ENCODE data around the gene DIAPH3.

The DIAPH3 gene

DNA sequence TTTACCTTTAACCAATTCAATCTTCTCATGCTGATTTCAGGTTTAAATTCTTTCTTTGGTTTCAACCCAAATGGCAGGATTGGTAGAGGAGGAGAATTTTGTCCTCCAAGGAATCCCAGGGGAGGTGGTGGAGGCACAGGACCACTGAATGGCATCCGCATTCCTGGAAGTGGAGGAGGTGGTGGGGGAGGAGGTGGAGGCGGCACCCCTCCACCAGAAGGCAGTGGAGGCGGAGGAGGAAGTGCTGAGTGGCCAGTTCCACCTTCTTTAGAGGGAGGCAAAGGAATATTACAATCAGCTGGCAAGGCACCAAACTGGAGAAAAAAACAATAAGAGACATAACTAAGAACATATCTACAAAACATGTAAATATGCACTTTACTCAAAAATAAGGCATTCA is 192.9 kb downstream of the DIAPH3 start:
- no peak for DNase-seq (ENCODE audit: low read depth in 1 of 2, low spot score in 1 of 2)

DNA sequence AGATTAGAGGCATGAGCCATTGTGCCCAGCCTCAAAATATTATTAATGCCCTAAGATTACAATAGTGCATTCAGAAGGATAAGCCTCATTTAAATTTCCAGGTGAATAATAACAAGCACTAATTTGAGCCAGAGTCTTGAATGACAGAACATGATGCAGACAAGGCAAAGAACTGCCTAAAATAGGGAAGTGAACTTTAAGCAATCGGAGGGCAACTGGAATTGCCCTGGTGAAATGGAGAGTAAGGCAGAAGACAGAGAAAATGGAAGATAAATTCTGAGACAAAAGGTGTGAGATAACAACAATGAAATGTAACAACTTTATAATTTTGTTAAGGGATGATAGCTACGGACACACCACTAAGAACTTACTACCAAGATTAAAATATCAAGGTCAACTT is 199.9 kb downstream of the DIAPH3 start:
- no peak for DNase-seq (ENCODE audit: low read depth in 1 of 2, low spot score in 1 of 2)

DNA sequence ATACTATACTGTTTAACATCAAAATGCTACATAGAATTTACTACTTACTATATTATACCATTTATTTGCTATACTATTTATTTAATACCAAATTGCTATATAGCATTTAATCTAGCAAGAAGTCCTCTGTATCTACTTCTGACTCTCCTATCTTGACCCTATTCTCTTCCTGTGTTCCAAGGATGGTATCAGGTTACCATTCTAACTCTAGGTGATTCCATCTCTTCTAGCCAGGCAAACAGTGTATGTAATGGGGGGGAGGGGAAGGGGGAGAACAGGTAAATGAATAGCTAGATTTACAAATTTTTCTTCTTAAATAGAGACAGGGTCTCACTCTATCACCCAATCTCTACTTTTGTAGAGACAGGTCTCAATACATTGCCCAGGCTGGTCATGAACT is 200.3 kb downstream of the DIAPH3 start:
- DNase-seq (ENCODE audit: low read depth in 1 of 2, low spot score in 1 of 2): no peak

DNA sequence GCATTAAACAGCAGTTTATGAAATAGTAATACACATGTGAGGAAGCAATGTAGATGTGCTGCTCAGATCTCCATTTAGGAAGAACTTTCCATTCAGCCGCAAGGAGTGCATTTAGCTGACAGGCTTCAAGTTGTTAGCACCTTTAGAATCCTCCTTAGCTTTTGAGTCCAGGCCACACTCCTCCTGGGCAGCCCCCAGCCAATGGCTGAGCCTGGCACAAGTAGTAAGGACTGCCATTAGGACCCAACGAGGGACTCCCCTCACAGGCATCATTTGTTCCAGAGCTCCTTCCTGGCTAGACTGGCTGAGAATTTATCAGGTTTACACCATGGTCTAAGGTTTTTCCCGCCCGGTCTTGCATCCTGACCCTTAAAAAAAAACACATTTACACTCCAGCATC is 201.4 kb downstream of the DIAPH3 start:
- no peak for DNase-seq (ENCODE audit: low read depth in 1 of 2, low spot score in 1 of 2)

DNA sequence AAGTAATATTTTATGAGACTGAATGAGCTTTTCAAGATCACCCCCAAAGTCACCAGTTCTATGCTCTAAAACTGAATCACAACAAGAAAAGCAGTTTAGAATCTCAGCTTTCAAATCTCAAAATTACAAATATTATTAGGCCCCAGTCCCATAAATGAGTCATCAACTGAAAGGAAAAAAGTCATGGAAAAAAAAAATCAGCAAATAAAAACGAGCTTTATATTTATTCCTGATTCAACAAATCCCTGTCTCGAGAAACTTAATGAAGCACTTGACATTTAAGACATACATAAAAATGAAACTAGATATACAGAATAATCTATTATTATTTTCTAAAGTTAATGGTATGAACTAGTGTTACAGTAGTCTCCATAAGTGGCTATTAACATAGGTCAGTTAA is 203.0 kb downstream of the DIAPH3 start:
- DNase-seq (ENCODE audit: low read depth in 1 of 2, low spot score in 1 of 2): no peak

DNA sequence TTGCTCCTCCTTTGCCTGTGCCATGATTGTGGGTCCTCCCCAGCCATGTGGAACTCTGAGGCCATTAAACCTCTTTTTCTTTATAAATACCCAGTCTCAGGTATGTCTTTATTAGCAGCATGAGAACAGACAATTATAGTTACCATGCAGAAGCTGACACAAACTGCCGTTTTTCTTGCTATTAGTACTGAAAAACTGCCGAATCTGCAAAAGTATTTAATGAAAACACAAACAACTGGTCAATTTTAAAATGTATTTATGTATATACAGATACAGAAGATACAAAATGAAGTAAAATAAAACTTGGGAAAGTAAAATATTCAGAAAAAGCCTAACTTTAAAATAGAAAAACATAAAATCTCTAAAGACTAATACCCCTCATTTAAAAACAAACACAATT is 206.3 kb downstream of the DIAPH3 start:
- DNase-seq (ENCODE audit: low read depth in 1 of 2, low spot score in 1 of 2): no peak

DNA sequence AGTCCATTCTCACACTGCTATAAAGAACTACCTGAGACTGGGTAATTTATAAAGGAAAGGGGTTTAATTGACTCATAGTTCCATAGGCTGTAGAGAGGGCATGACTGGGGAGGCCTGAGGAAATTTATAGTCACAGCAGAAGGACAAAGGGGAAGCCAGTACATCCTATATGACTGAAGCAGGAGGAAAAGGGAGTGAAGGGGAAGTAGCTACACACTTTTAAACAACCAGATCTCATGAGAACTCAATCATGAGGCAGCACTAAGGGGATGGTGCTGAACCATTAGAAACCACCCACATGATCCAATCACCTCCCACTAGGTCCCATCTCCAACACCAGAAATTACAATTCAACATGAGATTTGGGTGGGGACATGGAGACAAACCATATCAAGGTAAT is 209.1 kb downstream of the DIAPH3 start:
- DNase-seq (ENCODE audit: low read depth in 1 of 2, low spot score in 1 of 2): no peak

DNA sequence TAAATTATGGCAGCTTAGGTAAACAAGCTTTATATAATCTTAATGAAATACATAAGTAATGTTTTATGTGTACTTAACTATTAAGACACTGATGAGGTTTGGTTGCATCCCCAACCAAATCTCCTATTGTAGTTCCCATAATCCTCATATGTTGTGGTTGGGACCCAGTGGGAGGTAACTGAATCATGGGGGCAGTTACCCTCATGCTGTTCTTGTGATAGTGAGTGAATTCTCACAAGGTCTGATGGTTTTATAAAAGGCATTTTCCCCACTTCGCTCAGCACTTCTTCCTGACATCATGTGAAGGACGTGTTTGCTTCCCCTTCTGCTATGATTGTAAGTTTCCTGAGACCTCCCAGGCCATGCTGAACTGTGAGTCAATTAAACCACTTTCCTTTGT is 212.7 kb downstream of the DIAPH3 start:
- DNase-seq (ENCODE audit: low read depth in 1 of 2, low spot score in 1 of 2): no peak

DNA sequence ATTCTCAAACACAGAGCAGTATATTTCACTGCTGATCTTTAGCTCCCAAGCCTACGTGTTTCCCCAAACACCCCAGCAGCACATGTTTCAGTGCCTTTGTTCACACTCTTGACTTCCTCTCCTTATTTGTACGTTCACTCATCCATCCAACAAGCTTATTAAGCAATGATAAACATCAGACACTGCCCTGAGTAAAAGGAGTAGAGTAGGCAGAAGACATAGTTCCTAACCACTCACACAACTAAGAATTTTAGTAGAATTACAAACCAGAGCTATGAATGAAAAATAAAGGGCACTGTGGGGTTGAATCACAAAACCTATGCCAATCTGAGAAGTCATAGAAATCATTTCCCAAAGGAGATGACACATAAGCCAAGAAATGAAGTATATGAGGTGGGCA is 213.5 kb downstream of the DIAPH3 start:
- DNase-seq (ENCODE audit: low read depth in 1 of 2, low spot score in 1 of 2): no peak

DNA sequence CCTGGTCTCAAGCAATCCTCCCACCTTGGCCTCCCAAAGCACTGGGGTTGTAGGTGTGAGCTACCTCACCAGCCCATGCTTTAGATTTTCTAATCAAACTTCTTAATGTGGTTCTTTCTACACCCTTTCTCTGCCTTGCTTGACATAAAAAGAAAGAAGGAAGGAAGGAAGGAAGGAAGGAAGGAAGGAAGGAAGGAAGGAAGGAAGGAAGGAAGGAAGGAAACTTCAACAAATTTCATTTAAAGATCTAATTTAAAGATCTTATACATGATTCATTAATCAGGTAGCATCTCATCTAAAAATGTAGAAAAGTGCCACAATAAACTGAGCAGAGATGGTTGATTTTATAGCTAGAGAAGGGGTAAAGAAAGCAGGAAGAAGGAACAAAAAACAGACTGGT is 215.0 kb downstream of the DIAPH3 start:
- DNase-seq (ENCODE audit: low read depth in 1 of 2, low spot score in 1 of 2): no peak

DNA sequence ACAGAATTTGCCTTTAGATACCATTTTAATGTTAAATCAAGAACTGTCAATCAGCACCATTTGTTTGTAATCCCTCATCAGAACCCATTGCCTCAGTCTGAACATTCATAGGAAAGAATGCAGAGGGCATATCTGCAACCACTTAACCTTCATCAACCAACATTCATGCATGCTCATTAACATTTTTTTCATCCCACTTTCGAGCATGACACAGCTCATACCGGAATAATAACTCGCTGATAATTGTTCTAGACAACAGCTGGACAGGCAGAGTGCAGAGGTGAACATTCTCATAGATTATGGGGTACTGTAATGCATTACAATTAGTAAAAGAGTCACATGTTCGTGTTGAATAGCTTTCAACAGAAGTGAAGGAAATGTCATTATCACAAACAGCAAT is 216.8 kb downstream of the DIAPH3 start:
- no peak for DNase-seq (ENCODE audit: low read depth in 1 of 2, low spot score in 1 of 2)

DNA sequence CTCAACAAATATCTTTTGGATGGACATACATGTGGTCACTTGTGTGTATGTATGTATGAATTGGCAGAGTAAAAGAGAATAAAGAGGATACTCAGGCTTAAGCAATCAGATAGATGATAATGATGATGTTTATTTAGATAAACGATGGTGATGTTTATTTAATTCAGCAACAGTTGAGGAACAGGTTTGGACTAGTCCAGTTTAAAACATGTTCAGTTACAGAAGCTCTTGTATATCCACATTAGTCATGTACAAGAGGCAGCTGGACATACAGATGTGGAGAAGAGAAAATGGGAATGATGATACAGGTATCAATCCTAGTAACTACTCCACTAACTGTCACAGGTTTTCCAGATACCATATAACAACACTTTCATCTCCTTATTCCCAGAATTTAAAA is 232.1 kb downstream of the DIAPH3 start:
- DNase-seq (ENCODE audit: low read depth in 1 of 2, low spot score in 1 of 2): no peak

DNA sequence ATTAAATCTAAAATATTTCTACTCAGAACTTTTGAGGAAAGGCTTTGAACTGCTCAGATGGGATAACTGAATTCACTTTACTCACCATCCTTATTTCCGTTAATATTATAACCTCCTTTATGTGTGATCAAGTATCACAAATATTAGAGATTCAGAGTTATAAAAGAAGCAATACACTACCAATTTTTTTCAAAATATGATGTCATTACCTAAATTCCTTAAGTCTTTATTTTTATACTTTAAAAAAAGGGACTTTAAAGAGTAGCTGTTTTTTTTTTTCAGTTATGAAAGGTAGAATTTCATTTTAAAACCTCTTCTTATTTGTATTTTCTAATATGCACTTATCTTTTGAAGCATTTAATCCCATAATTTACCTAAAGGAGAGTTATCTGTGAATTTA is 239.5 kb downstream of the DIAPH3 start:
- no peak for DNase-seq (ENCODE audit: low read depth in 1 of 2, low spot score in 1 of 2)

DNA sequence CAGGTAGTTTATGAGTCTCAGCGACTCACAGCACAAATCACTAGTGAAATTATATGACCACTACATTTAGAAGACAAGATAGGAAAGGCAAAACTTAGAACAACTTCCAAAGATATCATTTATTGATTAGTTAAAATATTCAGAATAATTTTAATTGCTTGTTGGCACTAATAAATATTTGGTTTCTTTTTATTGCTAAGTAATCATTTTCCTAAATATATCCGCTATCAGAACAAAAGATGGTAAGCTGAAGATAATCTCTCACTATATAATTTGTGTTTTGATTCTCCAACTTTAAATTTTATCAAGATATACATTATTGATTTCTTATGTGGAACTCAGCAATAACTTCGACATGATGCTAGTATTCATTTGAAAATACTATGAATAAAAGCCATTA is 248.5 kb downstream of the DIAPH3 start:
- DNase-seq (ENCODE audit: low read depth in 1 of 2, low spot score in 1 of 2): no peak

DNA sequence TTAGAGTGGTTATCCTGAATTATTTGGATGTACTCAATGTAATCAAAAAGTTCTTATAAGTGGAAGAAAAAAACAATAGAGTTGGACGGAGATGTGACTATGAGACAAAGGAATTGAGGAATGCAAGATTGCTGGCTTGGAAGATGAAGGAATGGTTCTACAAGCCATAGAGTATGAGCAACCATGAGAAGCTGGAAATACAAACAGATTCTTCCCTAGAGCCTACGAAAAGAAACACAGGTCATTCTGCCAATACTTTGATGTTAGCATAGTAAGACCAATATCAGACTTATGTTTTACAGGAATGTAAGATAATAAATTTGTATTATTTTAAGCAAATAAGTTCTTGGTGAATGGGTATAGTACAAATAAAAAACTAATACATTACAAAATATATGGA is 249.2 kb downstream of the DIAPH3 start:
- DNase-seq (ENCODE audit: low read depth in 1 of 2, low spot score in 1 of 2): no peak

DNA sequence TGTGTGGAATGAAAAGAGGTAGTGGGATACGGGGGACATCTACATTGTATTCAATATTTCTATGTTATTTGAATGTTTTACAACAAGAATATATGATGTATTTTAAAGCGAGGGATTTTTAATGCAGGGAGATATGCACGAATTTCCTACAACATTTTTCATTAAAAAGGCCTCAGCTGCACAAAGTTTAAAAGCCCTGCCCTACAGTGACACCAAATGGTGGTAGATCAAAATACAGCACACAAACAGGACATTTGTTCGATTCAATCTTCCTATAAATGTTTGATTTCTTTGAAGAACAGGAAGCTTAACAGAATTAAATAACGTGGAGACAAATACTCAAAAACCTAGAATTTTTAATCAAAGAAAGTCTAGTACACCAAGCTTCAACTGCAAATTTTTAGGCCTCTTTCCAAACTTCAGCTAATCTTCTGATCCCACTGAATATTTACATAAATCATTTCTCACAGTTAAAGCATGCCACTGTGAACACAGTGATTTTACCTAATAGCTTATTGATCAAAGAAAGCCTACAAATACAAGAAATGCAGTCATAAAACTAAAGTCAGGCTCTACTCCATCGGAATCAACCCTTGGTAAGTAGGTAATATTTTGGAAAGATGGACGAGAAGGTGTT is 257.2 kb downstream of the DIAPH3 start:
- DNase-seq (ENCODE audit: low read depth in 1 of 2, low spot score in 1 of 2): no peak

DNA sequence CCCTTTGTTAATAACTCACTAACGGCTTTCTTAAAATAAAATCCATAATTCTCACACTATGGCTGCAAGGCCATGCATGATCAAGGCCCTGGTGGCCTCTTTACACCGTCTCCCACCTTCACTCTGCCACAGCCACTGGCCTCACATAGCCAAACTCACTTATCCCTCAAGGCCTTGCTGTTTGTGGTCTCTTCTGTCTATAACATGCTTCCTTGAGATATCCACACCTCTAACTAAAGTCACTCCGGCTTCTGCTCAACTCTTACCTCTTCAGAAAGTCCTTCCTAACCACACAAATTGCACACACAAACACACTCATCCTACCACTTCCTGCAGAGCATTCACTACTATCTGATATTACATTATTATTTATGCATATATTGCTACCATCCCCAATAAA is 262.5 kb downstream of the DIAPH3 start:
- no peak for DNase-seq (ENCODE audit: low read depth in 1 of 2, low spot score in 1 of 2)

DNA sequence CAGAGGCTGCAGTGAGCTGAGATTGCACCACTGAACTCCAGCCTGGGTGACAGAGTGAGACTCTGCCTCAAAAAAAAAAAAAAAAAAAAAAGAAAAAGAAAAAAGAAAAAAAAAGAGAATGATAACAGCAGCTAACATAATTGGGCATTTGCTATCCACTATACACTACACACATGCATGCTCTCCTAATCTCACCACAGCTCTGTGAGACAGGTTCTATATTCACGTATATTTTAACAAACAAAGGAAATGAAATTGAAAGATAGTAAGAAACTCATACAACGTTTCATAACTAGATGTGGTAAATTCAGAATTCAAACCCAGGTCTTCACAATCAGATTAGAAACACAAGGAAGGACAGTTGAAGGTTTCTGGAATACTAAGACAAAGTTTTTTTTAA is 265.7 kb downstream of the DIAPH3 start:
- DNase-seq (ENCODE audit: low read depth in 1 of 2, low spot score in 1 of 2): no peak

DNA sequence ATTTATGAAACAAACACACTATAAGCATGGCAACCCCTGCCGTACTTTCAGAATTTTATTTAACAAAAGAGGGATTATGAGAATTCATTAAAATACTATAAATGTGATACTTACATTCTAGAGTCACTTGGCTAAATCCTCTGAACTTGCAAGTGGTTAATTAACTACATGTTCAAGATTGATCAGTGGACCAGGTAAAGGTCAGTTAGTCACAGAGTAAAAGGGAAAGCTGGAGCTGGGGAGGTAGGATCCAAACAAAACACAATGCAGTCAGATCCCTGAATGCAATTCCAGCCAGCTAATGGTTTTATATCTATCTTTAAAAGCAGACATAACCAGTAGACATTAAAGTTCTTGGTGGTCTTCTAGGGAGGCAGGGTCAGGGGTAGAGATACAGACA is 270.5 kb downstream of the DIAPH3 start:
- DNase-seq (ENCODE audit: low read depth in 1 of 2, low spot score in 1 of 2): no peak

DNA sequence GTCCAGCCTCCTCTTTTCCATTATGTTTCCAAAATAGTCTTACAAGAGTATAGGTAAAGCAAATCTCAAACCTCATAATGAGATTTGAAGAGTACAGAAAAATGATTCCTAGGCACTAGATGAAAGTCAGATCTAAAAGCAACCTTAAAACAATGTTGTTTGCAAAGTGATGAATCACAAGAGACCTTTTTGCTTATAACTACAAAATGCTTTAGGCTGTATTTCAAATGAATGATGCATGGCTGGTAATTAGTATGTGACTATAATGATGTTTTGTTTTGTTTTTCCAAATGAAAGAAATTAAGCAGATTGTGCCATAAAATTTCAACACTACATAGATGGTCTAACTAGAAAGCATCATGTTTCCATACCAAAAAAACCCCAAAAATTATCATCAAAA is 272.7 kb downstream of the DIAPH3 start:
- no peak for DNase-seq (ENCODE audit: low read depth in 1 of 2, low spot score in 1 of 2)

DNA sequence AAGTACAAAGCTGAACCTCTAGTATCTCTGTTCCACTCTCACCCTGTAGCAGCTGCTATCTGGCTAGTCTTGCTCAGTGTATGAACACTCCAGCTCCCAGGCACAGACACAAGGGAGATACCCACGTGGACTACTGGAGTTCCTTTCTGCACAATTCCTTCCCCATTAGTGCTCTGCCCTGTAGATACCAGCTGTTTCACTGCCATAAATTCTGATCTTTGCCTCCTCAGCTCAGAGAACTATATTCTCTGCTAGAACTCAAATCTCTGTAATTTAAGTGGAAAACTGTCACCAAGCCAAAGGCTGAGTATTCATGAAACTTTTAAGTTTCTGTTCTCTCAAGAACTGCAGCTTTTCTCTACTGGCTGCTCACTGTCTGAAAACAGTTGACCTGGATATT is 273.7 kb downstream of the DIAPH3 start:
- no peak for DNase-seq (ENCODE audit: low read depth in 1 of 2, low spot score in 1 of 2)

DNA sequence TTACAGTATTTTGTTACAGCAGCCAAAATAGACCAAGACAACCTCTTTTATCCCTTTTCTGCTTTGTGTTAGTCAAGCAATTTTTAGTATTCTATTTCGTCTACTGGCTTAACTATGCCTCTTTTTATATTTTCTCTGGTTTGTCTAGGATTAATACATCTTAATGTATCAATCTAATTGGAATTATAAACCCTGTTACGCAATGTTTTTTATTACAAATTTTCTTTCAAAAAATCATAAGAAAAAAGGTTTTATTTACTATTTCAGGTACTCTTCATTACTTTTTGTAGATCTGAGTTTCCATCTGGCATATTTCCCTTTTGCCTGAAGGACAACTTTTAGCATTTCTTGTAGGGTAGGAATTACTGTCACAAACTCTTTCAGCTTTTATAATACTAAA is 275.3 kb downstream of the DIAPH3 start:
- no peak for DNase-seq (ENCODE audit: low read depth in 1 of 2, low spot score in 1 of 2)

DNA sequence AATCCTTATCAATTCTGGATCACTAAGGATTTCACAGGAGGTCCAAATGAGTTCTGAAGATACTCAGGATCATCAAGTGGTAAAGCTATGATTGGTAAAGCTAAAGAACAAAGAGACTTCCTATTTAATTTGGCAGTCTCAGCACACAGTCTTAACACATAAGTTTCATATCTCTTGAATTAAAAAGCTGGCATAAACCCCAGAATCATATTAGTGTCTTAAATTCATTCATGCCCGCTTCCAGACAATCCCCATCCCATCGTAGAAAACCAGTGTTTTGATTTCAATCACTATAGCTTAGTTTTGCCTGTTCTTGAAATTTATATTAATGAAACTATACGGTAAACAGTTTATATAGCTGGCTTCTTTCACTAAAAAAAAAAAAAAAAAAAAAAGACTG is 278.7 kb downstream of the DIAPH3 start:
- DNase-seq (ENCODE audit: low read depth in 1 of 2, low spot score in 1 of 2): no peak

DNA sequence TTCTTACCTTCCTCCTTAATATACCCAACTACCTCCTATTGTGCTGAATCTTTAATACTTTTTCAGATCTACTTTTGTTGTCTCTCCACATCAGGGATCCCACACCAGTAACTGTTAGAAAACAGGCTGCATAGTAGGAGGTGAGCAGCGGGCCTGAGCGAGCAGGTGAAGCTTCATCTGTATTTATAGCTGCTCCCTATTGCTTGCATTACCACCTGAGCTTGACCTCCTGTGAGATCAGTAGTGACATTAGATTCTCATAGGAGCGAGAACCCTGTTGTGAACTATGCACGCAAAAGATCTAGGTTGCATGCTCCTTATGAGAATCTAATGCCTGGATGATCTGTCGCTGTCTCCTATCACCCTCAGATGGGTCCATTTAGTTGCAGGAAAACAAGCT is 279.8 kb downstream of the DIAPH3 start:
- DNase-seq (ENCODE audit: low read depth in 1 of 2, low spot score in 1 of 2): no peak

Measured in activated T-helper 1 cell treated with anti-CD3 and anti-CD28 coated beads, Interleukin-2, amount 50 U/mL, for 16 hours (primary cell).